C1 segment of cervical spinal cord (tissue), 14 donors: ENCODE data around the gene PRKCH.

ENCODE experiments used
- DNase-seq, 14 donors: peaks; one replicate each; lab custom pipeline; 2025; lab: John Stamatoyannopoulos, UW

The PRKCH gene

DNA sequence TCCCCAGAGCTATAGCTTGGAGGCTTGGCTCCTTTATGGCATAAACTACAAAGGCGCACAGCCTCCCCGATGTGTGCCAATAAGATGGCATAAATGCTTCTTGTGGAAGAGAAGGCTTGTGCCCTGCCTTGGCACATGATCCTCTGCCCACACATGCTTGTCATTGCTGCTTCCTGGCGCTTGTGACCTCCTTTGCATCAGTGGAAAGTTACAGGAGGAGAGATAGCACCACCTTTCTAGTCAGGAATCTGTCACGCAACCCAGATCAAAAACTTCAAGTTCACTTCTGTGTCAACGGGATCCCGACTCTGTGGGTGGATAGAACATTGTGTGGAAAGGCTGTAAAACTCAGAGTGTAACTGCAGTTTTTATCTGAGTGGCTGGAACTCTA lies 190.2 kb downstream of the PRKCH start:
- peak in 1 of 14 donors; percentile 79 for DNase-seq

- peak in 1 of 14 donors; percentile 66 for DNase-seq
These were observed 190.9 kb downstream of the PRKCH start for GRCh38 chr14:61512026-61512834.

GRCh38 chr14:61513986-61514830 lies 192.8 kb downstream of the PRKCH start:
- DNase-seq, result peak in 1 of 14 donors; percentile 15

- DNase-seq, result no peak
These were observed 193.5 kb downstream of the PRKCH start for GRCh38 chr14:61514927-61515326.

GRCh38 chr14:61515436-61516117 lies 194.2 kb downstream of the PRKCH start:
- no peak for DNase-seq

- DNase-seq, result no peak
These were observed 194.9 kb downstream of the PRKCH start for GRCh38 chr14:61516118-61516743.

DNA sequence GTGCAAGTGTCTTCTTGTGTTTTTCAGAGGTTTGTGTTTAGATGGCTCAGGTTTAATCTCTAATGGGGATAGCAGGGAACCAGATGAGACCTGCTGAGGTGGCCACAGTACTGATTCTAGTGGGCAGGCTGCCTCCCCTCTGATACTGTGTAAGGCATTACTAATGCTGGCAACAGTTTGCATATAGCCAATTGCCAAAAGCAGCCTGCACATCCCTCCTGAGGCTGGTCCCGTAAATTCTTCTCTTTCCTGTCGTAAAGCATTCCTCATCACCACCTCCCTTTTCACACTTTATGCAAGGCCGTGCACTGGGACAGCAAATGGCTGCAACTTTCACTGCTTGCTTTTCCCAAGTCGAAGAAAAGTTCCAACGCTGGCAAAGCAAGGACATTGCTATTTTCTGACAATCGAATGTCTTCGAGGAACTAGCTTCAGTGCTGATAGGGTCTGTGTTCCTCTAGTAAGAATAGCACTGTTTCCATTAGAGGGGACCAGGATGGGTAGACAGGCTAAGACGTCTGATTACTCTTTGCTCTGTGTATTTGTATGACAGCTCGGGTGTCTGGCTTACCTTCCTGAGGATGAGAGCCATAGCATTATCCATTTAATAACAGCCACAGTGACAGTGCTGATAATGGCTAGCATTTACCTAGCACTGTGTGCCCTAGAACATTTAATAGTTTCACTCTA lies 195.7 kb downstream of the PRKCH start:
- DNase-seq, result peak in 1 of 14 donors; percentile 26

- DNase-seq, result peak in 2 of 14 donors; percentile 40 to 45
These were observed 196.6 kb downstream of the PRKCH start for GRCh38 chr14:61517911-61518384.

DNA sequence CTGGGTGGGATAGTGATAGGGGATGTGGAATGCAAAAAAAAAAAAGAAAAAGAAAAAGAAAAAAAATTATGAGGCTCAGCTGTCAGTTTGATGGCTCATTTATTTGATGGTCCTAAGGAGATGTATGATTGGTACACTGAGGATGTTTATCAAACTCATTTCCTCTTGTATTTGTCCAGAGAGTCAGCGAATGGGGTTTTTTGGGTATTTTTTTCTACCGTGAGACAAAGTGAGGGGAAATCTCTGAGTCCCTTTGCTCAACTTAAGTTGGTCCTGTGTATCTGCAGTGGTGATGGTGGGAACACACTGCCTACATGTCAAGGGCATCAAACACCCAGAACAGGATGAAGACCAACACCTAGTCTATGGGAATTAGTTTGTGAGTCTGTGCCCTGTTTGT lies 197.0 kb downstream of the PRKCH start:
- DNase-seq, result no peak

DNA sequence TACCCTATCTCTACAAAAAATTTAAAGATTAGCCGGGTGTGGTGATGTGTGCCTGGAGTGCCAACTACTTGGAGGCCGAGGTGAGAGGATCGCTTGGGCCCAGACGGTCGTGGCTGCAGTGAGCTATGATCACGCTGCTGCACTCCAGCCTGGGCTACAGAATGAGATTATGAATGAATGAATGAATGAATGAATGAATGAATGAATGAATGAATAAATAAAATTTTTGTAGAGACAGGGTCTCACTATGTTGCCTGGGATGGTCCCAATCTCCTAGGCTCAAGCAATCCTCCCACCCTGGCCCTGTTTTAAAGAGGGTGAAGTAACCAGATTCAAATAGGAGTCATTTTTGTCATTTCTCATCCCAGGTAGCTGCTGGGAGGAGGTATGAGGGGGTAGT lies 197.7 kb downstream of the PRKCH start:
- DNase-seq, result no peak

- DNase-seq, result no peak
These were observed 198.4 kb downstream of the PRKCH start for GRCh38 chr14:61519735-61520134.

DNA sequence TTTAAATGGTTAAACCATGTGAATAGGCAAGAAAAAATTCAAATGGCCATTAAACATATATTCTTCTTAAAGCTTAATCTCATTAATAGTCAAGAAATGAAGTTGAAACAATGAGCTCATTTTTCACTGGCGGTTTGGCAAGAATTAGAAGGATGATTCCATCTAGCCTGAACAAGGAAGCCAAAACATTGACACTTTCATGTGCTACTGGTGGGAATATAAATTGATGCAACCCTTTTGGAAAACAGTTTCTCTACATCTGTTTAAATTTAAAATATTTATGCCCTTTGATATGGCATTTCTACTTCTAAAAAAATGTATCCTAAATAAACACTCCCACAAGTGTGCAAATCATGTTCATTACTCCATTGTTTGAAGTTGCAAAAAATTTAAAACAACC lies 199.2 kb downstream of the PRKCH start:
- DNase-seq, result no peak

DNA sequence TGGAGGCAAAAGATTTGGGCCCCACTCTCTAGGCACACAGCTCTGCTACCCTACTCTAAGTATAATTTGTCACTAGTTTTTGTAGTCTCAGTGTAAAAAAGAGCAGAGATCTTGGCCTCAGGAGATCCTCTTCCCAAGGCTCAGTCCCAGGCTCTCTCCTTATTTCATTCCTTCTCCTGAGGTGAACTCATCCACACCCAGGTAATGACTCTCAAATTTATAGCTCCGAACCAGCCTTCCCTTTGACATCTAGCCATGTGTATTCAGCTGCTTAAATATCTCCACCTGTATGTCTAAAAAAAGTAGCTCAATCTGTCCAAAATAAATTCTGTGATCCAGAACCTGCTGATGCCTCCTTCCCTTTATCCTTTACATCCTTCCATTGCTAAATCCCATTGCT lies 200.4 kb downstream of the PRKCH start:
- no peak for DNase-seq

GRCh38 chr14:61523751-61524150 lies 202.4 kb downstream of the PRKCH start:
- DNase-seq, result no peak

DNA sequence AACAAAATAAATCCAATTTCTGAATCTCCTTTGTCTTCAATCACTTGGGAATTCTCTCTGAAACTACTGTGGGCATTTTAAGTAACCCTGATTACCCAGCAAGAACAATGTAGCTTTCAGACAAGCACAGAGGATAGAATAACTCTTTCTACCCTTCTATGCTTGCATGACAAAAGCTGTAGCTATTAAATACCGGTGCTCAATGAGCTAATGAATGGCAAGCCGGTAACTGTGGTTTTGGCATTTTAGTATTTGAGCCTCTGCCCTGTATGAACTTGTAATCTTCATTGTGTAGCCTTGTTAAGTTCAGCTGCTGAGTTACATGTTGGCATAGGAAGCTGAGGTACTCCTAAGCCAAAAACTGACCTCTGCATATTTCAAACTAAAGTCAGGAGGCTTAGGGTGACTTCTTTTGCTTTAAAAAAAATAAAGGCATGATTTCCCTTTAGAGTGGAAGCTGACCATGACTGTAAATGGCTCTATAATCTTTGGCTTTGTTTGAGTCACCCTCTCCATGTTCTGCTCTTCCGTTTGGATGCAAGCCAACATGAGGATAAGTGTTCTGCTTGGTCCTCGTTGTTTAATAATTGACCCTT lies 202.9 kb downstream of the PRKCH start:
- no peak for DNase-seq

DNA sequence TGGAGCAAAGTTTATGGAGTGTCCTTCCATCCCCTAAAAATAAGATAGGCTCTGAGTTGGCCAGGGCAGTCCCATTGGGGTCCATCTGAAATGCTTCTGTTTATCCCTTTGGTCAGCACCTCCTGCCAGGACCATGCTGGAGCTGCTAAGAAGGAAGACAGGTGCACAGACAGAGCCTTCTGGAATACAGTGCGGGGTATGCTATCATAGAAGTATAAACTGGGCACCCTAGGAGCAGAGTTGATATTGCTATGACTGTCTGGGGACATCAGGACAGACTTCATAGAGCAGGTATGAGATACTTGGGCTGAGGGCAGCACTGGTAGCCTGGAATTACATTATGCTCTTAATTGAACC lies 203.5 kb downstream of the PRKCH start:
- no peak for DNase-seq

GRCh38 chr14:61525293-61526011 lies 204.1 kb downstream of the PRKCH start:
- peak in 8 of 14 donors; percentile 23 to 79 (median 56) for DNase-seq

DNA sequence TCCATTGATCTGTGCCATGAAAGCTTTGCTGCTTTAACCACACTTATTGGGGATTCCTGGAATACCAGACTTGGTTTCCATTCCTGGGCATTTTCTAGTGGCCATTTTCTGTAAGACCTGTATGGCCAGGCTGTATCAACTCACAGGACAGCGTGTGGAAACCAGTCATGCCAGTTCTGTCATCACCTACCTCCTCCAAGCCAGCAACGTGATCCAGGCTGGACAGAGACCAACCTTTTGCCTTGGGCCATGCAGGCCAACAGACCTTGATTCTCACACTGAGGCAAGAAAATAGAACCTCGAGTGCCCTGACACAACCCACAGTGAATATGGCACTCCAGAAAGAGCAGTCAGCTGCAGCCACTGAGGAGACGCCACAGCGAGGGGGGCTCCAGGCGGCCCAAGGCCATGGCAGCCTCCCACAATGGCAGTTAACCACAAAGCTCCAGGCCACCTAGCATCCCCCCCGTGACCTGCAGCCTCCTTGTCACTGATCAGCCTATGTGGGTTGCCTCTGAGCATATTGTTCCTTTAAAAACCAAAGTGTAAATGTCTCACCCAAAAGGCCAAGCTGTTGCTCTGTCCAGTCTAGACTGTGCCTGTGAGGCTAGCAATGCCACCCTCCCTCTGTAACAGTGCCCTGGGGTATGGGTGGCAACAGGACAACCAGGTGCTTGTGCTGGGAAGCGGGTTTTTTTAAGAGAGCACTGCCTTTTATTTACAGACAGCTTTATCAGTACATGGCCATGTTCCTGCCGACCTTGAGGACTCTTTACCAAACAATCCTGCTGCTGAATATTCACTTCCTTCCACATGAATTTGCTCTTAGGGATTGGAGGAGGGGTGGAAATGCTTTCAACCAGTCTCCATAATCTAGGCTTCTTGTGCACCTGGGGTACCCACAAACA lies 205.3 kb downstream of the PRKCH start:
- DNase-seq, result peak in 1 of 14 donors; percentile 27
